ENCODE data around the gene LSM7. TPM values are rescaled to one million over a fixed set of nuclear protein-coding genes. Genes with fewer than 3 reads are reported as not detected.

The LSM7 gene
- total and polyA plus RNA-seq, 9 of the 15 experiments (the other 6 are each of a cell fraction or from before 2014, with no cell fraction given): 40.5 to 690 (median 265) TPM

DNA sequence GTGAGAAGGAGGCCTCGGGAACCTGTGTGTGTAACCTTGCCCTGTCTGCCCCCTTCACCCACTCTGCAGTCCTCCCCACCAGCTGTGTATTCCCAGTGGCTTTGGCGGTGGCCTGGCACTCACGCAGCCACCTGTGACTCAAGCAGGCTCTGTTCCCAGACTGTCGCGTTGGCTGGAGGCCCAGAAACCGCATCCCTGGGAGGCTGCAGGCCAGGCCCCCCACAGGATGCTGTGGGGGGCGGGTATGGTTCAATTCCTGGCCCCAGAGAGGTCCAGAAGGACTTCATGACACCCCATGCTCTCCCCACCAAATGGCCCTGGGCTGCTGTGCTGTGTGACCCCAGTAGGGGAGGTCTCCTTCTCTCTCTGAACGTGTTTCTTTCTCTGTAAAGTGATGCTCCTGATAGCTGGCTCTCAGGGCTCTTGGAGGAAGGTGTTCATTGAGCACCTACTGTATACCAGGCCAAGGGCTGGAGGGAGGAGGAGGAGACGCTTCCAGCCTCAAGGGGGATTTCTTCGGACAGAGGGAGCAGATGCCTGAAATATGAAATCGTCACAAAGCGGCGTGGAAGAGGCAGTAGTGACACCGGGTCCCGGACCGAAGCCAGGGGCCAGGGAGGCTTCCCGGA lies 18.5 kb downstream of the LSM7 start:
- CTCF ChIA-PET (ENCODE audit: low intra/inter-chr PET ratio): no interaction called here
- Histone ChIP-seq H3K79me2 (ENCODE audit: control insufficient read depth, insufficient read depth, low read length) (no peaks in the 10 kb centered on the region), H2AFZ (ENCODE audit: low read depth, low read length) (no peak overlapping the region), H3K27ac (ENCODE audit: extremely low read depth, low read depth, low read length) (no peak overlapping the region), H3K36me3 (ENCODE audit: control insufficient read depth, insufficient read depth, low read length) (no peaks in the 10 kb centered on the region), H3K4me3 (no peak overlapping the region), H3K4me1 (replicated peaks in 1 of 2; ENCODE audit: control insufficient read depth in 2 of 2, insufficient read depth in 2 of 2, low read length in 2 of 2) (peaks cover 3 to 45% of the 10 kb centered on the region in 2 experiments; a peak in 3 of 5 replicates), H3K9me1 (ENCODE audit: control insufficient read depth, insufficient read depth, low read length) (no peaks in the 10 kb centered on the region), H3K27me3 (ENCODE audit: control insufficient read depth in 2 of 2, insufficient read depth in 2 of 2, low read length in 2 of 2) (peaks cover 0 to 9% of the 10 kb centered on the region in 2 experiments; a peak in 2 of 5 replicates), H3K4me2 (ENCODE audit: insufficient read depth, low read length) (no peak overlapping the region), H3K9me3 (replicated peaks; ENCODE audit: control insufficient read depth, insufficient read depth, low read depth, low read length) (peaks cover 4% of the 10 kb centered on the region), H4K20me1 (replicated peaks; ENCODE audit: control insufficient read depth, insufficient read depth, low read length) (no peaks in the 10 kb centered on the region), H3K9ac (ENCODE audit: insufficient read depth in 1 of 2, low read depth in 2 of 2, low read length in 2 of 2) (0 out of 4 replicates have a peak overlapping the region, but pooled peaks of 1 of the 2 experiments have one; percentile 43)
- intact Hi-C loops (cut with micrococcal nuclease): no loop called here
- no peak for FAIRE-seq
- BruUV-seq (replicated peaks): no TSS peak
- in situ Hi-C loops (cut with MboI): loop anchor here (10.0 kb wide), 1 partner anchor 75 kb away; the partner anchor contains the start of genes PLEKHJ1 and SF3A2
- POLR2A ChIA-PET: interaction anchor here (0.5 to 0.6 kb wide), 3 partner anchors 119 to 251 kb away, joined by 3 read pairs; no protein-coding TSS in a partner anchor
- TF ChIP-seq MECOM (CRISPR knock-in tag; IDR thresholded peaks at IDR 0.05) (no peak), FIP1L1 (IDR thresholded peaks at IDR 0.05; ENCODE audit: low read depth, low read length, poor library complexity, severe bottlenecking) (no peak), STAT5A (IDR thresholded peaks at IDR 0.05; ENCODE audit: borderline replicate concordance, low read length) (no peak), ZFP36 (IDR thresholded peaks at IDR 0.05; ENCODE audit: low read depth, low read length, partially characterized antibody) (peak; percentile 38), ZKSCAN8 (CRISPR knock-in tag; IDR thresholded peaks at IDR 0.05) (peak; percentile 89), NFIC (IDR thresholded peaks at IDR 0.05) (0 out of 2 replicates have a peak, but pooled peaks have one; percentile 29), HMGN3 (IDR thresholded peaks at IDR 0.05; ENCODE audit: borderline replicate concordance, extremely low read depth, insufficient read length, low read depth, low read length) (no peak)
- TF ChIP-seq, protein P1, sequence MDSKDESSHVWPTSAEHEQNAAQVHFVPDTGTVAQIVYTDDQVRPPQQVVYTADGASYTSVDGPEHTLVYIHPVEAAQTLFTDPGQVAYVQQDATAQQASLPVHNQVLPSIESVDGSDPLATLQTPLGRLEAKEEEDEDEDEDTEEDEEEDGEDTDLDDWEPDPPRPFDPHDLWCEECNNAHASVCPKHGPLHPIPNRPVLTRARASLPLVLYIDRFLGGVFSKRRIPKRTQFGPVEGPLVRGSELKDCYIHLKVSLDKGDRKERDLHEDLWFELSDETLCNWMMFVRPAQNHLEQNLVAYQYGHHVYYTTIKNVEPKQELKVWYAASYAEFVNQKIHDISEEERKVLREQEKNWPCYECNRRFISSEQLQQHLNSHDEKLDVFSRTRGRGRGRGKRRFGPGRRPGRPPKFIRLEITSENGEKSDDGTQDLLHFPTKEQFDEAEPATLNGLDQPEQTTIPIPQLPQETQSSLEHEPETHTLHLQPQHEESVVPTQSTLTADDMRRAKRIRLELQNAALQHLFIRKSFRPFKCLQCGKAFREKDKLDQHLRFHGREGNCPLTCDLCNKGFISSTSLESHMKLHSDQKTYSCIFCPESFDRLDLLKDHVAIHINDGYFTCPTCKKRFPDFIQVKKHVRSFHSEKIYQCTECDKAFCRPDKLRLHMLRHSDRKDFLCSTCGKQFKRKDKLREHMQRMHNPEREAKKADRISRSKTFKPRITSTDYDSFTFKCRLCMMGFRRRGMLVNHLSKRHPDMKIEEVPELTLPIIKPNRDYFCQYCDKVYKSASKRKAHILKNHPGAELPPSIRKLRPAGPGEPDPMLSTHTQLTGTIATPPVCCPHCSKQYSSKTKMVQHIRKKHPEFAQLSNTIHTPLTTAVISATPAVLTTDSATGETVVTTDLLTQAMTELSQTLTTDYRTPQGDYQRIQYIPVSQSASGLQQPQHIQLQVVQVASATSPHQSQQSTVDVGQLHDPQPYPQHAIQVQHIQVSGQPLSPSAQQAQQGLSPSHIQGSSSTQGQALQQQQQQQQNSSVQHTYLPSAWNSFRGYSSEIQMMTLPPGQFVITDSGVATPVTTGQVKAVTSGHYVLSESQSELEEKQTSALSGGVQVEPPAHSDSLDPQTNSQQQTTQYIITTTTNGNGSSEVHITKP (IDR thresholded peaks at IDR 0.05; ENCODE audit: partially characterized antibody): peak; percentile 59
- ATAC-seq: peak; percentile 16; the same call in 2 of the 3 replicates
- no peak for DNase-seq (ENCODE audit: extremely low read depth in 1 of 4, low spot score in 3 of 4)
- WGBS (ENCODE audit: insufficient coverage, low coverage, missing lambda C conversion rate): 40% methylated on average over 17 of the region's 17 CpGs

Measured in K562 (cell line).